ENCODE measurements around the gene VGLL4.

Gene VGLL4

DNA sequence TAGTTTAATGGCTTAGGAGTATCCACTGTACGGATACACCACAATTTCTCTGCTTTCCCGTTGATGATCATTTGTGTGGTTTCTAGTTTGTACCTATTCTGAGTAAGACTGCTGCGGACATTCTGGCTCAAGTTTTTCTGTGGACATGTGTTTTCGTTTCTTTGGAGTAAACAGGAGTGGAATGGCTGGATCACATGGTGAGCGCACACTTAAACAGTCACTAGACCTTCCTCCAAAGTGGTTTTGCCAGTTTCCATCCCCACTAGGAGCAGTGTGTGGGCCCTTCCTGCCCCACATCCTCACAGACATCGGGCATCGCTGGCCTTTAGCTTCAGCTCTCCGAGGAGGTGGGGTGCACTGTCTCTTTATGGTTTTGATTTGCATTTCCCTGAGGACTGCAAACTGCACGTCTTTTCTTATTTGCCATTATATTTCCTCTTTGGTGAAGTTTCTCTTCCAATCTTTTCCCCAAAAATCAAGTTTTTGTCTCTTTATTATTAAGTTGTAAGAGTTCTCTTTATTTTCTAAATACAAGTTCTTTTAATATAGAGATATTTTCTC is 94.1 kb downstream of the VGLL4 start:
- DNase-seq (ENCODE audit: low read depth, low spot score): no peak

DNA sequence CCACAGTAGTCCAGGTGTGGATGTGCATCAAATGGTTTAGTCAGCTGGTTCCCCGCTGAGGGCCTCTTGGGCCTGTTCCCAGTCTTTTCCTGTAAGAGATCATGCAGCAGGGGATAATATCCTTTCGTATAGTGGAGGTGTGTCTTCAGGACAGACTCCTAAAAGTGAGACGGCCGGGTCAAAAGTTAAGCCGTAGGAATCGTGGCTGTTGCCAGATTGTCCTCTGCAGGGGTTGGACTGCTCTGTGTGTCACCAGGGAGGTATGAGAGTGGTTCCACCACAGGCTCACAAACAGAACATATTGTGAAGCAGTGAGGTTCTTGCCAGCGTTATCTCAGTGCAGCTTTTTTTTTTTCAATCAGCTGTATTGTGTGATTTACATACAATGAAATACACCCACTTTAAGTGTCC is 95.0 kb downstream of the VGLL4 start:
- no peak for DNase-seq (ENCODE audit: low read depth, low spot score)

DNA sequence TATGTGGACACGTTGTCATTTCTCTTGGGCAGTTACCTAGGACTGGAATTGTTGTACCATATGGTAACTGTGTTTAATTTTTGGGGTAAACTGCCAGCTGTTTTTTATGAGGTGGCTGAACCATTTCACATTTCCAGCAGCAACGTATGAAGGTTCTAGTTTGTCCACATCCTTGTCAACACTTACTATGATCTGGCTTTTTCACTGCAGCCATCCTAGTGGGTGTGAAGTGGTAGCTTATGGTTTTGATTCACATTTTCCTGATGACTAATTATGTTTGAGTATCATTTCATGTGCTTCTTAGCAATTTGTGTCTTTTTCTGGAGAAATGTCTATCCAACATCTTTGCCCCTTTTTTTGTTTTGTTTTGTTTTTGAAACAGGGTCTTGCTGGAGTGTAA is 96.2 kb downstream of the VGLL4 start:
- no peak for DNase-seq (ENCODE audit: low read depth, low spot score)

- no peak for DNase-seq (ENCODE audit: low read depth, low spot score)
Measured at GRCh38 chr3:11546657-11547302, 96.9 kb downstream of the VGLL4 start.

DNA sequence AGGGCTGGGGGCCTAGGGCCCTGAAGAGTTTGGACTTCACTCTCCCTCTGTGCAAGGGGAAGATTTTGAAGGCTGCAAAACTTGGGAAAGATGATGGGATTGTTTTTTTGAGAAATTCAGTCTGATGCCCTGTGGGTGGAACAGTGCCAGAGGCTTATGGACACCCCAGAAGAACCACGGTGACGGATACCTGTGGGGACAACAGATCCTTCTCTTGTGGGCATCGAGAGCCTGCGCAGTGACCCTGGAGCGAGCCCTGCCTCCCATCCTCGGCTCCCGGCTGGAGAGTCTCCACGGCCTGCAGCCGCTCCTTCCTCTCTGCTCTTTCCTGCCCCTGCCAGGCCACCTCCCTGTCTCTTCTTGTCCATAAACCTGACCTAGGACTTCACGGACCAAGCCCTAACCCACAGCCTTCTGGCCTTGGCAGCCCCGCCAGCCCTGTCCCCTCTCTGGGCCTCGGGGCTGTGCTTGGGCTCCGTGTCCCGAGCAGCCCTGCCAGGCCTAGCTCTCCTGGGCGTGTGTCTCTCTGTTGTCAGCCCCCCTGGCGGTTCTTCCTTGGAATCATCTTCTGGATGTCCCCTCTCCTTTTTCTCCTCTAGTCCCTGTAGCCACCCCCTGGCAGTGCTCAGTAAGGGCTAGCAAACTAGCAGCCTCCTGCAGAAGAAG is 98.4 kb downstream of the VGLL4 start:
- no peak for DNase-seq (ENCODE audit: low read depth, low spot score)

- no peak for DNase-seq (ENCODE audit: low read depth, low spot score)
Measured at GRCh38 chr3:11544412-11545181, 99.1 kb downstream of the VGLL4 start.

DNA sequence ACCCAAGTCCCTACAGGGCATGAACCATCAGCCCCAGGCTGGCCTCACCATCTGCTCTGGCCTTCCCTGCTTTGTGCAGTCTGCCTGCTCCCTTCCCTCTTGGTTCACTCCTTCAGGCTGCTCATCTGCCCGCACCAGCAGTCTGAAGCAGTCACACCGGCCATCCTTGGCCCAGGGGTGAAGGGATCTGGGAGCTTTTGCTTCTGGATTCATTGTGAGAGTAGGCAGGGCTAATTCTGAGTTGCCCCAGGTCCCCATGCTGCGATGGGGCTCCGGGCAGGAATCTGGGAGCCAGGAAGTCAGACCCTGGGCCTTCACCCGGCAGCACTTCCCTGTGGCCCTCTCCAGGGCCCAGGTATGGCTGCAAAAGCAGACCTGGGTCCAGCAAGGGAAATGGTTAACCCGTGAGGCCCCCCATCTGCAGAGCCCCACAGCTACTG is 99.7 kb downstream of the VGLL4 start:
- no peak for DNase-seq (ENCODE audit: low read depth, low spot score)

DNA sequence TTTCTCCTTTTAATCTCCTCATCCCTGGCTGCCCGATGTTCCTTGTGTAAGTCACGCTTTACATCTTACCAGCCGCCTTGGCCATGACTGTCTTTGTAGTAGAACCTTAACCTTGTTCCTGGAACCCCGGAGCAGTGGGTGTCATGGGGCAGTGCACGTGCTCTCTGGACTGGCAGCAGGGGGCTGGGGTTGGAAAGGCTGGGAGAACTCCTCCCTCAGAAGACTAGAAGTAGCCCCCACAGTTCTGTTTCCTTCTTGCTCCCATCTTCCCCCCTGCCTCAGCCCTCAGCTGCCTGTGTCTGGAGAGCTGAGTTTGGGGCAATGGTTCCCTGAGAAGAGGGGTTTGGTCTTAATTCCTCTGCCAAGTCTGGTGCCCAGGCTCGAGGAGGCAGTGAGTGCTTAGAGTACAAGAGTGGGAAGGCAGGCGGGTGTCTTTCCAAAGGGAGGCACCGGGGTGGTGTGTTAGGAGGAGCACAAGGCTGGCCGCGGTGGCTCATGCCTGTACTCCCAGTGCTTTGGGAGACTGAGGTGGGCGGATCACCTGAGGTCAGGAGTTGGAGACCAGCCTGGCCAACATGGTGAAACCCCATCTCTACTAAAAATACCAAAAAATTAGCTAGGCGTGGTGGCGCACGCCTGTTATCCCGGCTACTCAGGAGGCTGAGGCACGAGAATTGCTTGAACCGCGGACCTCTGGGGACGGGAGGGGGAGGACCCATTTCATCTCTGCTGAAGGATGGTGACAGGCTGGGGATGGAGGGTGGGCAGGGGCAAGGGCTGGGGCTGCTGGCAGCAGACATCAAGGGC is 100.4 kb downstream of the VGLL4 start:
- no peak for DNase-seq (ENCODE audit: low read depth, low spot score)

- DNase-seq (ENCODE audit: low read depth, low spot score): no peak
Measured at GRCh38 chr3:11542551-11542950, 101.2 kb downstream of the VGLL4 start.

- DNase-seq (ENCODE audit: low read depth, low spot score): no peak
Measured at GRCh38 chr3:11541321-11542303, 102.1 kb downstream of the VGLL4 start.

GRCh38 chr3:11539677-11540076 is 104.0 kb downstream of the VGLL4 start:
- no peak for DNase-seq (ENCODE audit: low read depth, low spot score)

DNA sequence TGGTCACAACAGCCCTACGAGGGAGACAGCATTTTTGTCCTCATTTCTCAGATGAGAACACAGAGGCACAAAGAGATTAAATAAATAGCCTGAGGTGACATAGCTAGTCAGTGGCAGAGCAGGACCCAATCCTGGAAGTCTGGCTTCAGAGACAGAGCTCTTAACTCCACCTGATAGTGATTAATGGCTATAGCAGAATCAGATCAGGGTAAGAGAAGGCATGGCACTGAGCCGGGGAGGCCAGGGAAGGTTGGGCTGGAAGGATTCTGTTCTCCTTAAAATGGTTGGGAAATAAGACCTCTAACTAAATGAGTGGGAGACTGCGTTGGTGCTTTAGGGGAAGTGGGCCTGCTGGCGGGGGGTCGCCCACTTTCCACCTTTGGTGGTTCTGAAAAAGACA is 104.5 kb downstream of the VGLL4 start:
- DNase-seq (ENCODE audit: low read depth, low spot score): no peak

DNA sequence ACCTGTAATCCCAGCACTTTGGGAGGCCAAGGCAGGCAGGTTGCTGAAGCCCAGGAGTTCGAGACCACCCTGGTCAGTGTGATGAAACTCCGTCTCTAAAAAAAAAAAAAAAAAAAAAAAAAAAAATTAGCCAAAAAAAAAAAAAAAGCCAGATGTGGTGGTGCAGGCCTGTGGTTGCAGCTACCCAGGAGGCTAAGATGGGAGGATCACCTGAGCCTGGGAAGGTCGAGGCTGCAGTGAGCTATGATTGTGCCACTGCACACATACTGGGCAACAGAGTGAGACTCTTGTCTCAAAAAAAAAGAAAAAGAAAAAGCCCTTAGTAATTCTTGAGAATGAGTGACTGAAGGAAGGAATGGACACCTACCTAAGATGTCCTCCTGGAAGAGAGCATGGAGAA is 105.1 kb downstream of the VGLL4 start:
- no peak for DNase-seq (ENCODE audit: low read depth, low spot score)

DNA sequence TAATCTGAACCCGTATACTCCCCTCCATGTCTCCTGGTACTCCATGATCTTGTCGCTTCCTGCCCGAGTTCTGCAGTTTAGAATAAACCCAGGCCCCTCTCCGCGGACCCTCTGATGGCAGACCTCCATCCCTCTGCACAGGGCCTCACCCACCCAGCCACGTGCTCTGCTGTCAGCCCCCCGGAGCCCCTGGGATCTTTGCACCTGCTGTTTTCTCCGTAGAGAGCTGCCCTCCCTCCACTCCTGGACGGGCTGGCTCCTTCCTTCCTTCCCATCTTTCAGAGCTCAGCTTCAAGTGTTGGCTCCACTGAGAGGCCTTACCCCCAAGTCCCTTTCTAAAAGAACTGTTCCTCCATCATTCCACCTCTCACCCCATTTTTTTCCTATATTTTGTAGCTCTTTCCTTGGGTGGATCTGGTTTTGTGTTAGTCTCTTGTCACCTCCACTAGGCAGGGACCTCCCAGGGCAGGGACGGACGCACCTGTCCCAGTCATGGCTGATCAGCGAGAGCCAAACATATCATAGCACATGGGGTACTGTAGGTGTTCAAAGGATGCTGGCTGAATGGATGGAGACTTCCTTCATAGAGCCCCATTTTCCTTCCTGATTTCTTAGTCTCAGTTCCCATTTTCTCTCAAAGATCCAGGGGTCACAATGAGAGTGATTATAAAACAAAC is 106.6 kb downstream of the VGLL4 start:
- no peak for DNase-seq (ENCODE audit: low read depth, low spot score)

GRCh38 chr3:11536132-11536935 is 107.4 kb downstream of the VGLL4 start:
- DNase-seq (ENCODE audit: low read depth, low spot score): no peak

DNA sequence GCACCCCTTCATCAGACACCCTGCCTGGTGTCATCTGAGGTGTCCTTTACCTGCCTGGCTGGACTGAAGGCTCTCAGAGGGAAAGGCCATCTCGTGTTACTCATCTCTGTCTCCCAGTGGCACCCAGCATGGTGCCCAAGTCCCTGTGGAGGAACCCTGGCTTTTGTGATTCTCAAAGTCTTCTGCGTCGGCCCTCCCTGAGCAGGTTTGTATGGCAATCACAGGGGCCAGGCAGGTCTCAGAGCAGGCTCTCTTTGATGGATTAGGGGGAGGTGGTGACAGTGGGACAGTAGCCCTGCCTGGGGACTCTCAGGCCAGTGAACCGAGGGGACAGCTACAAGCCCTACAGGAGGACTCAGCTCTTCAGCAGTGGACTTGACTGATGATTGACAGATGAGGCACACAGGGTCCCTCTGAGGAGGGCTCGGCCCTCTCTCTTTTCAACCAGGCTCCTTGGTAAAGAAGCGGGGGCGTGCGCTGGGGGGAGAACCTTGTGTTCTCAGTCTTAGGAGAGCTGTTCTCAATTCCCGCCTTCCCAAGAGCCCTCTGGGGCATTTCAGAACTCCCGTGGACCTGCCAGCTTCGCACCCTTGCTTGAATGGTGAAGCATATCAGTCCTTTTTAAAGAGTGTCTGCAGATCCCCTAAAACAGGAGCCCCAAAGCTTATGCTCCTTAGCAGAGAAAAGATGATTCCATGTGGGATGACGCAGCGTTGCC is 108.3 kb downstream of the VGLL4 start:
- DNase-seq (ENCODE audit: low read depth, low spot score): no peak

DNA sequence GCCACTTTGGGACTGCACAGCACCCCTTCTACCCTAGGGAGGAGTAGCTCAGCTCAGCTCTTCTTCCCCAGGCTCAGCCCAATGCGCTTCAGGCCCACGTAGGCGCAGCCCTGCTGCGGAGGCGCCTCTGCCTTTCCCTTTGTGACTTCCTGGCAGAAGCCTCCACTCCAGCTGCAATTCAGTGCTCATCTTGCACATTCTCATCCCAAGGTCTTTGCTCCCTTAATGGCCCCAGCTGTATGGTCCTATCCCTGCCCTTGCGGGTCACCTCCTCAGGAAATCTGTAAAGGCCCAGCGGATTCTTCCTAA is 109.0 kb downstream of the VGLL4 start:
- no peak for DNase-seq (ENCODE audit: low read depth, low spot score)

DNA sequence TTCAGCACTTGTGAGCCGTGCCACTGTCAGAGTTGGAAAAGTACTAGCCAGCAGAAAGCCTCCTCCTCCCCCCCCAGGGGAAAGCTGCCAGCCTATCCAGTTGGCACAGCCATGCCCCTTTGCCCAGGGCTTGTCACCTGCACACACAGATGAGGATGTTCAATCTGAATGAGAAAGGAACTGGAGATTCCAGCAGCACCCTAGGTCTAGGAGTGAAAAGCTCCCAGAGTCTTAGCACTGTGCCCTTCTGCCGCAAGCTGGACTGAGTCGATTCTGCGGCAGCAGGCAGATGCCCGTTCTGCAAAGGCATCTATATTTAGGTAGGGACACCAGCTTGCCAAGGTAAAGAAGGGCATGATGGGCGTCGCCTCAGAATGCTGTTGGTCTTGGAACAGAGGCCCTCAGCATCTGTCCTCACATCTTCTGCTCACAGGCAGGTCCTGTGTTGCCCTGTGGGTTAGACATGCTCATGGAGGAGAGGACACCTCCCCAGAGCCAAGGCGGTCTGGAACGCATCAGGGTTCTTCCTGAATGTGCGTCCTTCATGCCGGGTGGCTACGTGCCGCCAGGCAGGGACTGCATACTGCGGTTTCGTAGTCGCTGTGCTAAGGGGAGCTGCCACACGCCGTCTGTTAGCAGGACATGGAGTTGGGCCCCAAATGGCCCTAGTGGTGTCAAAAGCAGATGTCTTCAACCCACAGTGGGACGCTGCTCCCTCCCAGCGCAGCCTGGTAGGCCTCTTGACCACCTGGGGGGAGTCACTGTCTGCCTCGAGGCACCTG is 109.5 kb downstream of the VGLL4 start:
- DNase-seq (ENCODE audit: low read depth, low spot score): no peak
